PC-9 (cell line): ENCODE results near the gene SUSD5.

Experiments used
- CTCF ChIP-seq: fragments of 200-600 bp; sonication (generic); conservative IDR thresholded peaks from 2 replicates; pipeline ENCODE4 v1.6.1; 2017; ENCODE audit warnings: mixed run types, antibody characterized with exemption, mild to moderate bottlenecking, moderate library complexity
- EZH2 ChIP-seq: fragments of 200-600 bp; sonication (generic); IDR thresholded peaks from 2 replicates; pipeline ENCODE4 v1.8.0; 2017; ENCODE audit warnings: antibody characterized with exemption, low read depth

GRCh38 chr3:33139996-33140395, 78.6 kb downstream of the SUSD5 start:
- no peak for TF ChIP-seq CTCF
- no peak for TF ChIP-seq EZH2
